ENCODE data around the gene ELL. TPM values are rescaled to one million over a fixed set of nuclear protein-coding genes. Genes with fewer than 3 reads are reported as not detected.

The ELL gene
- total and polyA plus RNA-seq, 2 donors from 2014 or later: 5.7 to 25.2 TPM

DNA sequence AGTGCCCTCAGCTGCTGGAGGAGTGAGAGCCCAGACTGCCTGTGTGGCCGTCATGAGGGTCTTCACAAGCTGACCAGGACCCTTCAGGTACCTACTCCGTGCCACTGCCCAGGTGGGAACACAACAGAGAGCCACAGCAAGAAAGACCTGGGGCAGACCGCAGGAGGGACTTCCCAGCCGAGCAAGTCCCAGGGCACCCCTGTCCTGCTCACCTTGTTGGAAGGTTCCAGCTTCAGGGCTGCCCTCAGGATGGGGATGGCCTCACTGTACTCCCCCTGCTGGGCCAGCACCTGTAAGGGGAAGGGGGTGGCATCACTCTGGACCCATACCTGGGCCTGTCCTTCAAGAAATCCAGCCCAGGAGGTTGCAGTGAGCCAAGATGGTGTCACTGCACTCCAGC, 11.2 kb upstream of the ELL start:
- TF ChIP-seq, protein P1, sequence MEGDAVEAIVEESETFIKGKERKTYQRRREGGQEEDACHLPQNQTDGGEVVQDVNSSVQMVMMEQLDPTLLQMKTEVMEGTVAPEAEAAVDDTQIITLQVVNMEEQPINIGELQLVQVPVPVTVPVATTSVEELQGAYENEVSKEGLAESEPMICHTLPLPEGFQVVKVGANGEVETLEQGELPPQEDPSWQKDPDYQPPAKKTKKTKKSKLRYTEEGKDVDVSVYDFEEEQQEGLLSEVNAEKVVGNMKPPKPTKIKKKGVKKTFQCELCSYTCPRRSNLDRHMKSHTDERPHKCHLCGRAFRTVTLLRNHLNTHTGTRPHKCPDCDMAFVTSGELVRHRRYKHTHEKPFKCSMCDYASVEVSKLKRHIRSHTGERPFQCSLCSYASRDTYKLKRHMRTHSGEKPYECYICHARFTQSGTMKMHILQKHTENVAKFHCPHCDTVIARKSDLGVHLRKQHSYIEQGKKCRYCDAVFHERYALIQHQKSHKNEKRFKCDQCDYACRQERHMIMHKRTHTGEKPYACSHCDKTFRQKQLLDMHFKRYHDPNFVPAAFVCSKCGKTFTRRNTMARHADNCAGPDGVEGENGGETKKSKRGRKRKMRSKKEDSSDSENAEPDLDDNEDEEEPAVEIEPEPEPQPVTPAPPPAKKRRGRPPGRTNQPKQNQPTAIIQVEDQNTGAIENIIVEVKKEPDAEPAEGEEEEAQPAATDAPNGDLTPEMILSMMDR (IDR thresholded peaks at IDR 0.05; ENCODE audit: borderline replicate concordance, extremely low read depth, insufficient read depth): no peak
- Histone ChIP-seq H3K27me3 (ENCODE audit: control insufficient read depth, insufficient read depth, low read length) (no peaks in the 10 kb centered on the region), H3K9ac (ENCODE audit: low read length in 3 of 3) (no peak overlapping the region), H3K4me1 (ENCODE audit: control insufficient read depth in 2 of 3, insufficient read depth in 2 of 3, low read depth in 1 of 3, low read length in 3 of 3) (no peaks in the 10 kb centered on the region), H3K9me3 (ENCODE audit: control insufficient read depth in 2 of 3, insufficient read depth in 1 of 3, low read length in 3 of 3) (no peaks in the 10 kb centered on the region), H3K4me3 (ENCODE audit: low read length in 3 of 3) (no peak overlapping the region), H3K36me3 (ENCODE audit: control insufficient read depth in 2 of 3, insufficient read depth in 3 of 3, low read length in 3 of 3) (peaks cover 2 to 29% (median 12%) of the 10 kb centered on the region in 3 donors), H3K27ac (ENCODE audit: low read depth in 2 of 2, low read length in 2 of 2) (no peak overlapping the region)
- intact Hi-C loops (cut with DNase I): no loop called here
- DNase-seq: no peak
- no peak for FAIRE-seq

GRCh38 chr19:18532168-18532890, 10.5 kb upstream of the ELL start:
- TF ChIP-seq, protein P1 (IDR thresholded peaks at IDR 0.05; ENCODE audit: borderline replicate concordance, extremely low read depth, insufficient read depth): no peak
- H3K36me3 ChIP-seq (ENCODE audit: control insufficient read depth in 2 of 3, insufficient read depth in 3 of 3, low read length in 3 of 3): peaks cover 2 to 25% (median 12%) of the 10 kb centered on the region in 3 donors

GRCh38 chr19:18531485-18531884, 9.6 kb upstream of the ELL start:
- Histone ChIP-seq H3K9me3 (ENCODE audit: control insufficient read depth in 2 of 3, insufficient read depth in 1 of 3, low read length in 3 of 3) (no peaks in the 10 kb centered on the region), H3K9ac (ENCODE audit: low read length in 3 of 3) (no peak overlapping the region), H3K27me3 (ENCODE audit: control insufficient read depth, insufficient read depth, low read length) (no peaks in the 10 kb centered on the region), H3K27ac (ENCODE audit: low read depth in 2 of 2, low read length in 2 of 2) (no peak overlapping the region), H3K4me3 (ENCODE audit: low read length in 3 of 3) (no peak overlapping the region), H3K36me3 (ENCODE audit: control insufficient read depth in 2 of 3, insufficient read depth in 3 of 3, low read length in 3 of 3) (peaks cover under 1 to 21% (median 12%) of the 10 kb centered on the region in 3 donors), H3K4me1 (ENCODE audit: control insufficient read depth in 2 of 3, insufficient read depth in 2 of 3, low read depth in 1 of 3, low read length in 3 of 3) (no peaks in the 10 kb centered on the region)
- FAIRE-seq (no peak), DNase-seq (no peak)
- intact Hi-C loops (cut with DNase I): no loop called here
- TF ChIP-seq, protein P1 (IDR thresholded peaks at IDR 0.05; ENCODE audit: borderline replicate concordance, extremely low read depth, insufficient read depth): no peak

More at GRCh38 chr19:18532168-18532890, 10.5 kb upstream of the ELL start:
- H3K9ac ChIP-seq (ENCODE audit: low read length in 3 of 3): no peak overlapping the region
- no peak overlapping the region for H3K4me3 ChIP-seq (ENCODE audit: low read length in 3 of 3)
- DNase-seq (no peak), FAIRE-seq (no peak)
- H3K4me1 ChIP-seq (ENCODE audit: control insufficient read depth in 2 of 3, insufficient read depth in 2 of 3, low read depth in 1 of 3, low read length in 3 of 3): no peaks in the 10 kb centered on the region
- no peak overlapping the region for H3K27ac ChIP-seq (ENCODE audit: low read depth in 2 of 2, low read length in 2 of 2)
- H3K27me3 ChIP-seq (ENCODE audit: control insufficient read depth, insufficient read depth, low read length): no peaks in the 10 kb centered on the region
- intact Hi-C loops (cut with DNase I): no loop called here
- no peaks in the 10 kb centered on the region for H3K9me3 ChIP-seq (ENCODE audit: control insufficient read depth in 2 of 3, insufficient read depth in 1 of 3, low read length in 3 of 3)

Data from kidney (tissue), 14 donors.